HG02610 (cell line): ENCODE measurements around the gene ZMYND19.
A peak's percentile ranks its signal among the peaks of the same experiment; 100 is the strongest.
"Not testable (repeated sequence)": the region's sequence is repeated elsewhere in the genome, so short reads cannot be mapped to it uniquely, and the experiment has no call there.

ENCODE experiments used
- ATAC-seq: cut with Tn5 transposase; IDR thresholded peaks from one replicate; pipeline ENCODE4 v1.9.1; 2021; ENCODE audit warnings: mild to moderate bottlenecking, moderate library complexity; ENCODE audit not compliant: unreplicated experiment

The ZMYND19 gene

DNA sequence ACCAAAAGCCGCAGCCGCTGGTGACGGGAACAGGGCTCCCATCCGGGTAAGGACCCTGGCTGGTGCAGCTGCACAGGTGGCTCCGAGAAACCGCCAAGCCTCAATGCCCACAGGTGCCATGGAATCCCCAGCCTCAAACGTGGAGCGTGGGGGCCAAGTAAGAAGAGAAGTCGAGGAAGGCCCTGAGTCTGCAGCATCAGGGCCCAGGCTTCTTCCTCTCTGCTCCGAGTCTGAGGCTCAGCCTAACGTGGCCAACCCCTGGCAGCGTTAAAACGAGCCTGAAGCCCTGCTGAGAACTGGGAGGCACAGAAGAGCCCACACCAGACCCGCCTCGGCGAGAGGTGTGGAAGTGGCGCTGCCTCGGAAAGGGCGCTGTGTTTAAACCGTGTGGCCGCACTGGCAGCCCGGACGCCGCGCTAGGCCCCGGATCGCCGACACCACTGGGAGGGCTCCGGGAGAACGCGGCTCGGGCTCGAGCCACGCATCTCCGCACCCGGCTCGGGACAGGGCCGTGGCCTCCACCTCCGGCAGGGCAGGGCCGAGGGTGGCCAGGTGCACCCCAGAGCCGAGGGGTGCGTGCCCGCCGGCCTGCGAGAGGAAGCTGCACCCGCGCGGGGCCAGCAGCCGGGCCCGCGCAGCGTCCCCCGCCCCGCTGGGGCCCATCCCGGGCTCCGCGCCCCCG, 730 bp downstream of the ZMYND19 start:
- ATAC-seq, result peak; percentile 17

DNA sequence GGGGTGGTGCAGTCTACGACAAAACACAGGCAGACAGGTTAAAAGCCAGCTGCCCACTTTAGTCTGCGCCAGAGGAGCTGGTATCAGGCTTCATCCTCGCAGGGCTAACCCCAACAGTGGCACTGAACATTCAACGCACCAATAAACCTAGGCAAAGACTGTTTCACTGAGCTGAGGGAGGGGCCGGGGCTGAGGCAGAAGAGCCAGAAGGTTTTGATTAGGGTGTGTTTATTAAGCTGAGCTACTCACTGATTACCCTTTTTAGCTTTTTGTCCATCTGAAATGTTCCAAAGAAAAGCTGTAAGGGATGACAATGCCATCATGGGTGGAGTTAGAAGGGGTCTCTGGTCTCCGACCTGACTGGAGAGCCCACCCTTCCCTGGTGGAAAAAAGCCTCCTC, 1.4 kb downstream of the ZMYND19 start:
- ATAC-seq, result no peak

DNA sequence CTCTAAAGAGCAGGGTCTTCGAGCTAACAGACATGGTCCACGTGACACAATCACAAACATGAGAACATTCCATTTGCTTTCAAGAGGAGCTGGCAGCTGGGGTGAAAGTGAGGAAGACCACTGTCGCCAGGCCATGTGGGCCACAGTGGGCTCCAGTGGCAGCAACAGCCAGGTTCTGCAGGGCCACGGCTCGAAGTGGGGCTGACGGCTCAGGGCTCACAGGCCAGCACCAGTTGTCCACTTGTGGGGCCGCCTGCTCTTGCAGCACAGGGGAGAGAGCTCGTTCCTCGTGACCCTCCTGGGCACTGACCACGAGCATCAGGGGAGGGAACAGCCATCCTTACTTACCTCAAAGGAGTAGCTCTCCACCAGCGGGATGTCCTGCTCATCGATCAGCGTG, 2.0 kb downstream of the ZMYND19 start:
- no peak for ATAC-seq

DNA sequence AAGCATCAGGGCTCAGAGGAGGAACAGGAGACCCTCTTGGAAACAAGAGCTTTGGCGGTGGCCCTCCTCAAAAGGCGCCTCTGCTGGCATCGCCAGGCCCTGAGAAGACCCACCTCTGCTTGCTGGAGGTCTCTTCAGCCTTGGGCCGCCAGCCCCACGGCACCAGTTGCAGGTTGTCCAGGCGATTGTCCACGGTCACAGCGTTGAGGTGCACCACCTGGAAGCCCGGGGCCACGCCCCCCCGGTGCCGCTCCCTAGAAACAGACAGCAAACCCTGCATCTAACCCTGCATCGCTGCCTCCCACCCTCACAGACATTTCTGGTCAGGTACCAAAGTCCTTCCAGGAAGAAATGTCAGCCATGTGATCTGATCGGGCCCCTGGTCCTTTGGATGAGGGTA, 3.5 kb downstream of the ZMYND19 start:
- ATAC-seq, result no peak

DNA sequence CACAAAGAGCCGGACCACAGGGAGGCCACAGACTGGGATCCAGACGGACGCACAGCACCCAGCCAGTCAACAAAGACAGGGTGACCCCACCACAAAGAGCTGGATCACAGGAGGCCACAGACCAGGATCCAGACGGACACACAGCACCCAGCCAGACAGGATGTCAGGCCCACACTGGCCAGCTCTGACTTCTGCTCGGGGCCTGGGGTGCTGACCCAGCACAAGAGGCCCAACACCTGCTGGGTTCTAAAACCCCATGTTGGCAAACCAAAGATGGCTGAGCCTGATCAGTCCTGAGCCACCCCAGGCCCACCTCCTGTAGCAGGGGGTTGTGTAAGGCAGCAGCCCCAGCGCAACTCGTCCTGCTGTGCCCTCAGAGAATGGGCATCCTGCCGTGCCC, 6.4 kb downstream of the ZMYND19 start:
- ATAC-seq, result no peak

DNA sequence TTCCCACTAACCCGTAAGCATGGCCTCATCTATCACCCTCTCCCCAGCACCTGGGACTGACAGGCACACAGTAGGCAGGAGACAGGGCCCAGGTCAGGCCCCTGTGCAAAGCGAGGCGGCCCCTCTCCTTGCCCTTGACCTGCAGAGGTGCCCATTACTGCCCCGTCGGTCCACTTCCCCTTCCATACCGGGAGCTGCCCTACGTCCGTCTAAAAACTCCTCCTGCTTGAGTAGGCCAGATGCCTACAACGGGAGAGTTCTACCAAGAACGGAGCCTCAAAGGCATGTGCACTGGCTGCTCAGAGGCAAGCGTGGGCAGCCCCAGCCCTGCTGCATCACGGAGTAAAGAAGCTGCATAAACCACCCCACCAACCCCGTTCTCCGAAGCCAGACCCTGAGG, 7.0 kb downstream of the ZMYND19 start:
- no peak for ATAC-seq

DNA sequence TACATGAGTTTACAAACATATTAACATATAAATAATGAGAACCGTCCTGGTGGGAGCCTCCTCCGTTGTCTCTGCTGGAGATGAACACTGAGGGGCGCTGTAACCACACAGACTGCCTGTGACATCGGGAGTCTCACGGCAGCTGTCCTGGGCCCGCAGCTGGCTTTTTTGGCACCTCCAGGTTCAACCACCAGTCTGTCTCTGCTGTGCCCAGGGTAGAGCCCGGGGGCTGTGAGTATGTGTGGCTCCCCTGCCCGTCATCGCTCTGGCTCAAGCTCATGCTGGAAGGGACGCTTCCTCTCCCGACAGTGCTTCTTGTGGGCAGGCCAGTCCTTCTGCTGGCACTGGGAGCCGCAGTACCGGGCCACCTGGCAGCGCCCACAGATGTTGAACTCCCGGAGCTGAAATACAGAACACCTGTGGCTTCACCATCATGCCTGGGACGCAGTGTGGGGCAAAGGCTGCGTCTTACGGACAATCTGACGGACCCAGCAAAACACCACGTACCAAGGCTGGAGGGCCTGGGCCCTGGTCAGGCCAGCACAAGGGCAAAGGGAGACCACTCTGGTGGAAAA, 7.9 kb downstream of the ZMYND19 start:
- no peak for ATAC-seq

DNA sequence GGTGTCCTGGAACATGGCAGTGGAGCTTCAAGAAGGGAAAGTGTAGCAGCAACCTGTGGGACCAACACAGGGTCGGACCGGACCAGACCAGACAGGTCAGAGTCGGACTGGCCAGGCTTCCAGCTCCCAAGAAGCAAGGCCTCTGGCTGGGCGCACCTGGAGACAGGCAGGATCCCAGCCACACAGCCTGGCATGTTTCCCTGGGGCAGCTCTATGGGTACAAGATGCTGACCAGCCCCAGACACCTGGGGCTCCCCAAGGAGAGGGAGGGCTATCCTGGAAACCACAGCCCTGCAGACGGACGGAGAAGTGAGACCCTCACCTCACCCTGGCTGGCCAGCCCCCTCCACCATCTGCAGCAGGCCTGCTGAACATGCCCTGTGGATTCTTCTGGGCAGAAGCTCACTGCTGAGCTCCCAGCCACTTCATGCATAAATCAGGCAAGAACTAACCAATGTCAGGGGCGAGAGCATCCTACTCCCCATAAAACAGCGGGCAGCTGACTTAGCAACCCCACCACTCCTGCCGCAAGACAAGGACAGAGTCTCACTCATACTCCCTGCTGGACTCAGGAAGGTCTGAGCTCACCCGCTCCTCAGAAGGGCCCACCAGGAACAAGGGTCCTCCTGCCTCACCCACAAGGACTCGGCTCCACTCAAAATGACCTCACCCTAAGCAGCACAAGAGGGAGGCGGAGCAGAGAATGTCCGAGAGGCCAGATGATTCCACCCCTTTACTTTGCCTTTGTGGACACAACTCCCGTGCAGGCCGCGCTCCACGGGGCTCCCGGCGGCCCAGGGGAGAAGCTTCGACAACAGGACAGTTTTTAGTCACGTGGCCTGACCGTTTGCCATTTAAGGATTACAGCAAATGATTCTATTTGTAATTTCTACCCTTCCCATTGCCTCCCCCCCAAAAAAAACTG, 8.7 kb downstream of the ZMYND19 start:
- no peak for ATAC-seq

DNA sequence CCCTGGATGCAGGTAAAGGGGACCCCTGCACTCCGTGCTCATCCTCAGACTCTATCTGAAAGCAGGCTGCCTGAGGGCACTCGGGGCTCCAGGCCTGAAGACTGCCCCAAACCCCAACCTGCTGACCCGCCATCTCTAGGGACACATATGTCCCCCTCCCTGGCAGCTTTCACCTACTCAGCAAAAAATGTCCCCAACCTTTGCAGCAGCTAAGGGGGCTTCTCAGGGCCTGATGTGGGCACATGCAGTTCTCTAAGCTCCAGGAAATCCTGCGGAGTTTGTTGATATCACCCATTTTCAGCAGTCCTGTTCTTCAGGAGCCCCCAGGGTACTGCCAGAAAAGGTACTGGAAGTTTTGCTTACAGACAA, 9.4 kb downstream of the ZMYND19 start:
- ATAC-seq, result no peak

DNA sequence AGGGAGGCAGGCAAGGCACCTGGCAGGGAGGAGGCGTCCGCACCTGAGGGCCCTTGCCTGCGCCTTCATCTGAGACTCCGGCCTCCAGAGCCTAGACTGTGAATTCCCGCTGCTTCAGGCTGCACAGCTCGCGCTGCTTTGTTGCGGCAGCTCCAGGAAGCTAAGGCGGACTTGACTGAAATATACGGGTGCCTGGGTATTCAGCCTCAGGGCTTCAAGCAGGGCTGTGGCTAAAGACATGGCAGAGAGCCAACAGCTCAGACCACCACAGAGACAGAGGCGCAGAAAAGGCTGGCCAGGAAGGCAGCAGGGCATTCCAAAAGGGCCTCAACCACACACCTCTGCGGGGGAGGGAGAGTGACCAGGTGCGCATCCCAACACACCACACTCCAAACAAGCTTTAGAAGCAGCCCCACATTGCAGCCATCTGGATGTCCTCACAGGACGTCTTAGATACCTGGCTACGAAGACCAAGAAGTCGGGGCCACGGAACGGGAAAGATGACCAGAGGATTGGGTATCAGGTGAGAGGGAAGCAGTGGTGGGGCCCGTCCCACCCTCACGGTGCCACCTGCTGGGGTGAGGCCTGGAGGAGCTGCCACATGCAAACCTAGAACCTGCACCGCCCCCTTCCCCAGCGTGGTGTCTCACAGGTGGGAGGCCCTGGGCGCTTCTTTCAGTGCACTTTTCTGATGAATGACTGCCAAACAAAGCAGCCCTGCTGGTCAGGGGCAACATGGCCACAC, 9.9 kb downstream of the ZMYND19 start:
- ATAC-seq, result no peak

DNA sequence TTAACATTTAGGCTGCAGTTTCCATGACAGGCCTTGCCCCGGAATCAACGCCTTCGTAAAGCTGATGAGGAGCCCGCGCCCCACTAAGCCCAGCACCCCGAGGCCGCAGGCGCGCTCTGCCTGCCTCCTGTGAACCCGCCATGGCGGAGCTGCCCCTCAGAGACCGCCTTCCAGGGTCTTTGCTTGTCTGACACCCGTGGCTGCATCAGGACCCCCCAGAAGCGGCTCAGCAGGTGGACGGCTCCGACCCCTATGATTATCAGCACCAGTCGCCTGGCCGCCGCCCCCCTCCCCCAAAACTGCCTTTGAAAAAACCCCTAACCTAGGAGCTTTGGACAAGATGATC, 11.1 kb downstream of the ZMYND19 start:
- ATAC-seq, result no peak

DNA sequence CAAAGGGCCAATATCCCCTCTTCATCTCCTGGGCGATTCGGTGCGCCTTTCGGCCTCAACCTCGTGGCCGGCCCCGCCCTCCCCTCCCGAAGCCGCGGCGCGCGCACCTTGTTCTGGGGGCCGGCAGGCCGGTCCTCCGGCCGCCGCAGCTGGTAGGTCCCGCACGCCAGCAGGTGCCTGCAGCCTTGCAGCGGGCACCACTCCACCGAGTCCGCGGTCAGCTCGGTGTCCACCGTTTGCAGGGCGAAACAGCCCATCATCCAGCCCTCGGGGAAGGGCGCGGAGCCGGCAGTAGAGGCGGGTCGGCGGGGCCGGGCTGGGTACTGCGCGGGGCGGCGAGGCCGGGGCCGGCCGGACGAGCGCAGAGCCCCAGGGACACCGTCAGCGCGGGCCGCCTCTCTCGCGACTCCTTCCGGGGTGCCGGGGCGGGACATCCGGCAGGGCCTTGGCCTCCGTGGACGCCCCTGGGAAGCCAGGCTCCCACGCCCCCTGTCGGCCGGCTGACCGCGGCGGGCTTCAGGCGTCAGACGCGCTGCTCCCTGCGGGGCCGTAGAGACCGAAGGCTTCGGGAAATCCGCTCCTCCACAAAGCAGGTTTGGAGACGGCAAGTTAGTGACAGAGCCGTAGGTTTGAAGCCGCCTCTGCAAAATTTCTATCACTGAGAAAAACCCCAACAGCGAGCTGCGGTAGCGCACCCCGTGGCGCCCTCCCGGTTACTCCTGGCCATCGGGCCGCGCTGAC, 11.6 kb downstream of the ZMYND19 start, which contains the start of gene DPH7:
Gene DPH7, minus strand, starts transcription at position 408 of the 741 bp plus-strand sequence. Its CDS starts 148 bp downstream, at position 260.
- peak; percentile 88 for ATAC-seq

DNA sequence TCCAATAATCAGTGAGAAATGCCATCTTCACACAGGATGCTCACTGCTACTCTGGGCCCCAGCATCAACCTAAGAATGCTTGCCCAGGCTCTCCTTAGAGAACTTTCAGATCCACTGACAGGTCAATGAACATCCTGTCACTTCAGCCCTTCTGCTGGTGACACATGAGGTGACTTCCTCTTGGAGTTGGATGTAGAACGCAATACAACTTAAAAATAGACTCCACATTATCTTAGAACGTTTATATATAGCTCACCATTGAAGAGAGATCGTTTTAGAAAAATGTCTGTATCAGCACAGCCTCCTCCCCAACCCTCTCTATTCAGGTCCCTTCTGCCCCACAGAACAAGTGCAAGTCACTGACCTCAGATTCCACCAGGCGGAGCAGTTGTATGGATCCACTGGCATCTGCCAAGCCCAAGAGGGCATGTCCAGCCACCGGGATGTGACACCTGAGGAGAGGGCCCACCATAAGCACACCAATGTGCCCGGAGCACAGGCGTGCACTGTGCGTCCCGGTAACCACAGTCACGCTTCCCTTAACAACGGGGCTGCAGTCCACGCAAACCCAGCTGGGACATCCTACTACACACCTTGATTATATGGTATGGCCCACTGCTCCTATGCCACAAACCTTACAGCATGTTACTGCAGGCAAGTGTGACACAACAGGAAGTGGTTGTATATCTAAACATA, 14.4 kb downstream of the ZMYND19 start:
- ATAC-seq, result no peak

DNA sequence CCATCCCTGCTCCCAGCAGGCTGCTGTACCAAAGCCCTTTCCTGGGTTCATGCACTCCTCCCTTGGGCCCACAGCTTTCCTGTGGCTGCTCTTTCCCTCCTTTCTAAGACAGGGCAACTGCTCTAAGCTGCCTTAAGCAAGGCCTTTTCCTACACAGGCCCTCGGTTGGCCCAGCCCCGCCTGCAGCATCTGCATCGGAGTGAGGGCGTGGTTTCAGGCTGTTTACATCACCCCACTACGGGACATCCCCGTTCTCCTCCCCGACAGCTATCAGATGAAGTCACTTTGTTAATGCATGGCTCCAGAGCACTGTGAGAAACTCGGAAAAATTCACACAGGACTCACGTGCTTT, 15.0 kb downstream of the ZMYND19 start:
- no peak for ATAC-seq

DNA sequence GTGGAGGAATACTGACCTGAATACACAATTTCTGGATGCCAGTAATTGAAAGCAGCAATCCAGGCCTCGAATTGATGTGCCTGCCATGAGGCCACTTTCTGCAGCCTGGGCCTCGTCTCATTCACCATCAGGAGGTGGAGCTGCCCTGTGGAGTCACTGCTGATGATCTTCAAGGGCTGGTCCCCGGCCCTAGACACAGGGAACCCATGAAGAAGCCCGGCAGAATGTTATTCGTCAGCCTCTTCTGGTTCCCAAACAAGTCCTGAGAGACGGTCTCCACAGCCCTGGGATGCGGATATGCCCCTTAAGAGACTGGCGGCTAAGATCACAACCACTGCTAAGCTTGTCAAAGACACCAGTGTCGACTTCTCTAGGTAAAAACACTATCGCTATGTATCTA, 16.1 kb downstream of the ZMYND19 start:
- ATAC-seq, result no peak

DNA sequence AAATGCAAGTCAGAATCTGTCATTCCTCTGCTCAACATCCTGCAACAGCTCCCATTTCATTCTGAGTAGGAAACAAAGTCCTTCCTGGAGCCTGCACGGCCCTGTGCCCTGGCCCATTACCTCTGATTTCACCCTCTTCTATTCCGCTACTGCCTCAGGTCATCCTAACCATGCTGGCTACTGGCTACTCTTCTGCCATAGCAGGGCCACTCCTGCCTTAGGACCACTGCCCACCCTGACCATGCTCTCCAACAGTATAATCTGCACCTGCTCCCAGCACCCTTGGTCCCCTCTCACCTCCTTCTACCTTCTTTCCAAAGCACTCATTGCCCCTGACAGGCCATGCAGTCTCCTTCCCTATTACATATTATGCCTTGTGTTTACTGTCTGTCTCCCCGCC, 19.7 kb downstream of the ZMYND19 start:
- ATAC-seq, result no peak

DNA sequence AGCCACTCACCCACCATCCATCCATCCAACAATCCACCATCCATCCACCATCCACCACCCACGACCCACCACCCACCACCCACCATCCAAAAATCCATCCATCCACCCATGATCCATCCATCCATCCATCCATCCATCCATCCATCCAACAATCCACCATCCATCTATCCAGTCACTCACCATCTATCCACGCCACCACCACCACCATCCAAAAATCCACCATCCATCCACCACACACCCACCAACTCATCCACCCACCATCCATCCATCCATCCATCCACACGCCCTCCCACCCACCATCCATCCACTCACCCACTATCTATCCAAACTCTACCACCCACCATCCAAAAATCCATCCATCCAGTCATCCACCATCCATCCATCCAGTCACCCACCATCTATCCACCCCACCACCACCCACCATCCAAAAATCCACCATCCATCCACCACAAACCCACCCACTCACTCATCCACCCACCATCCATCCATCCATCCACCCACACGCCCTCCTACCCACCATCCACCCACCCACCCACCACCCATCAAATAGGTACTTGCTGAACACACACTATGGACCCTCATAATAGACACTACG, 20.6 kb downstream of the ZMYND19 start:
- no peak for ATAC-seq

DNA sequence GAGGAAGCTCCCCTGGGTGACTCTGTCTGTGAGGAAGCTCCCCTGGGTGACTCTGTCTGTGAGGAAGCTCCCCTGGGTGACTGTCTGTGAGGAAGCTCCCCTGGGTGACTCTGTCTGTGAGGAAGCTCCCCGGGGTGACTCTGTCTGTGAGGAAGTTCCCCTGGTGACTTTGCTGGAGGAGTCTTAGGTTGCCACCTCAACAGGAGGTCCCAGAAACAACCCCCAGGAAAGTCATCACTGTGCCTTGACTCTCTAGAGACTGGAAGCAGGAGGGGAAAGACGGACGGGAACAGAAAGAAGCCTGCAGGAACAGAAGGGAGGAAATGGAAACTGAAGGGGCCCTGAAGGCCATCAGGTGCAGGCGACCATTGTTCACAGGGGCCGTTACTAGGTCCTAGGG, 21.9 kb downstream of the ZMYND19 start:
- not testable (repeated sequence) for ATAC-seq

DNA sequence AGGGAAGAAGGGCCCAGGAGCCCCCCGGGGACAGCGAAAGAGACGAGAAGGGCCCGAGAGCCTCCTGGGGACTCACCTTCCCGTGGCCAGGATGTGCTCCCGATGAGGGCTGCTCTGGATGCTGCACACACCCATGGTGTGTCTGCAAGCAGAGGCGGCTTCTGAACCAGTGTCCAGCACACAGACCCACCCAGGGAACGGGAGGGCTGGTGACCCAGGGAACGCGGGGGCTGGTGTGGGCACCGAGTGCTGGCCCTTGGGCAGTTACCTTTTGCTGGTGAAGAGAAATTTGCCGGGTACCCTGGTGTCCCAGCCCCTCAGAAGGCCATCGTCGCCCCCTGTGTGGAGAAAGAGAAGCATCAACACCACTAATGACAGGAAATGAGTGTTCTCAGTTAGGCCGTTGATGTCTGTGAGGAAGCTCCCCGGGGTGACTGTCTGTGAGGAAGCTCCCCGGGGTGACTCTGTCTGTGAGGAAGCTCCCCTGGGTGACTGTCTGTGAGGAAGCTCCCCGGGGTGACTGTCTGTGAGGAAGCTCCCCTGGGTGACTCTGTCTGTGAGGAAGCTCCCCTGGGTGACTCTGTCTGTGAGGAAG, 25.4 kb downstream of the ZMYND19 start:
- ATAC-seq, result no peak
